Inflammatory macrophage (primary cell): ENCODE measurements around the gene POLE.

Experiments used
- DNase-seq, 2 donors: peaks; one replicate each; pipeline ENCODE4 v3.0.0-alpha.2; 2020 to 2022

POLE gene

DNA sequence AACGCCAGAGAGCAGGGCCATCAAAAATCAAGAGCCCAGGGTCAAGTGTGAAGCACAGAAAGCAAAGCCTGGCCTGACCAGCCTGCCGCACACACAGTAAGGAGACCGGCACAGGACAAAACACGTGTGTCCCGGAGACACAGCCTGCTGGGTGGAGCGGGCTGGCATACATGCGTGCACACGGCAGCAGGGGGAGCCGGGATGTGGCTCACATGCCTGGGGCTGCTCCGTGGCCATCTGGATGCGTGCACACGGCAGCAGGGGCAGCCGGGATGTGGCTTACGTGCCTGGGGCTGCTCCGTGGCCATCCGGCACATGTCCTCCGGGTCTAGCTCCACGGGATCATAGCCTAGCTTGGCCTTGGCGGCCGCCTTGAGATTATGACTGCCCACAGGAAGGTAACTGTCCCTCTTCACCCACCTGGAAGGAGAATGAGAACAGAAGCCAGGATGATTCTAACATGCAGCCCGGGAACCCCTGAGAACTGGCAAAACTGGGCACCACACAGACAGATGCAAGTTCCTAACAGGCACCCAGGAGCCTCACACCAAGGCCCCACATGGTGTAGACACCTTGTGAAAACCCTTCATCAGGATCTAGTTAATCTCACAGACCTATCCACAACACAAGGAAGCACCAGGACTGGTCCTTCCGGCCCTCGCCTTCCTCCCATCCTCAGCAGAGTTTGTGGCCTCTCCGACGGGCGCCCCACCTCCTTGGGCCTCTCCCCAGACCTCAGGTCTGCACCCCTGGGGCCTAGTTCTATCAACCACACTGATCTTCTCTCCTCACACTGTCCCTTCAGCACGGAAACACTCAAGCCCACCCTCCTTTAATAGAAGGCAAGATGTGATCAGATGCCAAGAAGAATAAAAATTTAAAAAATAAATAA lies 13.6 kb downstream of the POLE start:
- DNase-seq = no peak

DNA sequence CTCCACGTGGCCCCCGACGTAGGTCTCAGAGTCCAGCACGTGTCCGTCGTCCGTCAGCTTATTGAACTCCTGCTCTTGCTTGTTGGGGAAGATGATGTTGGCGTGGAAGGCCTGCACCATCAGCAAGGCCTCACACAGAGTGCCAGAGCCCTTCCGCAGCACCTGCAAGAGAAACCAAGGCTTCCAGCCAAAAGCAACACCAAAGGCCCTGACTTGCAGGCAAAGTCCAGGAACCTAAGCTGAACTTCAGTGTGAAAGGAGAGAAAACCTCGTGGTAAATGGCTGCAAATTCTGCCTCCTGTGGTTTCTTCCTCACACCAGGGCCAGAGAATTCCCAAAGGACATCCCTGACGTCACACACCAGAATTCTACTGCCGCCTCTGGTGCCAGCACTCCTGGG lies 14.5 kb downstream of the POLE start:
- DNase-seq = no peak

DNA sequence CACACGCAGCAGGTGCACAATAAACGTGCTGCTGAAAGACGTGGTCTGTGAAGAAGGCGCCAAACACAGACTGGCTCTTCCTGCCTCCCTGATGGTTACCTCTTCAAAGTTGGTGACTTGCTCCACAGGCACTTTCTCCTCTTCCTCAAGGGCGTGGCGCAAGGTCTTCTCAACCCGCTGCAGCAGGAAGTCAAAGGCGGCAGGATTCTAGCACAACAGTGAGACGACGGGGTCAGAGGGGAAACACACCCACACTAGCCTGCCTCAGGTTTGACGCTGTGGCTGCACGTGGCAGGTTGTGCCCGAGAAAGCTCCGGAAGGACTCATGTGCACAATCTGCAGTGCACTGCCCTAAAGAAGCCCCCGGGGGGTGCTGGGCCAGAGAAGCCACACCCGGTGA lies 15.0 kb downstream of the POLE start:
- DNase-seq = no peak

DNA sequence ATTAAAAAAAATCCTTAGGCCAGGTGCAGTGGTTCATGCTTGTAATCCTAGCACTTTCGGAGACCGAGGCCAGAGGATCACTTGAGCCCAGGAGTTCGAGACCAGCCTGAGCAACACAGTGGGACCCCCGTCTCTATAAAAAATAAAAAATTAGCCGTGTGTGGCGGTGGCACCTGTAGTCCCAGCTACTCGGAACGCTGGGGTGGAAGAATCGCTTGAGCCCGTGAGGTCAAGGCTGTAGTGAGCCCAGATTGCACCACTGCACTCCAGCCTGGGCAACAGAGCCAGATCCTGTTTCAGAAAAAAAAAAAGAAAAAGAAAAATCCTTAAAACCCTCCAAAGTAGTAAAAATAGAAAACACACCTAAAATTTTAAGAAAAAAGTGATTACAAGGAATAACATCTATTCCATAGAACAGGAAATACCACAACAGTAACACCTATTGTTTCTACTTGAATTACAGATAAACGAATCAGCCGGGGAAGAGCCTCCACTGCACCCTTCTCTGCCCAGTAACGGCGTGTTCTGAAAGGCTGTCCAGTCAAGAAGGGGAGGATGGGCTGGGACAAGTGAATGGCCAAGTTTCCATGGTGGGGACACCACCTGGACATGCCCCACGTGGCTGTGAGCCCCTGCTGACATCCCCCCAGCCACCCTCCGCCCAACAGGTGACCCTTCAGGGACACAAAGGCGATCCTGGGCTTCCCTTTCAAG lies 17.8 kb downstream of the POLE start:
- DNase-seq = no peak

DNA sequence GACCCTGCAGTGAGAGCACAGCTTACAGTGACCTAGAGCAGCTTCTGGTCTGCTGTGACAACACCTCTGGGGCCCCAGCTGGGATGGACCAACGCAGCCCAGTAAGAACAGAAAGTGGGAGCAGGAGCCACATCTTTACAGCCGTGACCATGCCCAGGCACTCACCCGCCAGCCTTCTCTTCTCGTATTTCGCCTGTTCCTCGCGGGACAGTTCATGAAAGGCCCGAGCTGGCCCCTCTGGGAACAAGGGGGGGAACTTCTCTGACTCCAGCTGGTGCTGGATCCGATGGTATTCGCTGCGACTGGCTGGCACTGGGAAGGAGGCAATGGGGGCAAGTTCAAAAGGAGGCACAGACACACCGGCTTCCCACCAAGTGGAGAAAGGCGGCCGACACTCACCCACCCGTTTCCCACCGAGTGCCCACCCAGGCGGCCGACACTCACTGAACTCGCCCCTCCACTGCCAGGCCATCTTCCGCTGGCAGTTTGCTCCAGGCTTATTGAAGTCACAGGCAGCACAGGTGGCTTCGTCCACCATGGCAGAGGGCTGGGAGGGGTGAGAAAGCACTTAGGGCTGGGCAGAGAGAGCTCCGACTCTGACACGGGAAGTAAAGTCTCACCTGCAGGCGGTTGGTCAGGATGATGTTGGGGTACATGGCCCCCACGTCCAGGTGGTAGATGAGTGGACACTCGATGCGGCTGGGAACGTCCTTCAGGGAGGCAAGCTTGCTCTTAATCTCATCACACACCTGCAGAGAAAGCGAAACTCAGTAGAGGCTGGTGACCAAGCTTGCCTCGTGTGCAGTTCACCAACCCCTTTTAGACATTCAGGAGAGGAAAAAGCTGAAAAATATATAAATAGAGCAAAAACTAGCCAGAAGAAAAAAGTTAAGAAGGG lies 18.7 kb downstream of the POLE start:
- no peak for DNase-seq

DNA sequence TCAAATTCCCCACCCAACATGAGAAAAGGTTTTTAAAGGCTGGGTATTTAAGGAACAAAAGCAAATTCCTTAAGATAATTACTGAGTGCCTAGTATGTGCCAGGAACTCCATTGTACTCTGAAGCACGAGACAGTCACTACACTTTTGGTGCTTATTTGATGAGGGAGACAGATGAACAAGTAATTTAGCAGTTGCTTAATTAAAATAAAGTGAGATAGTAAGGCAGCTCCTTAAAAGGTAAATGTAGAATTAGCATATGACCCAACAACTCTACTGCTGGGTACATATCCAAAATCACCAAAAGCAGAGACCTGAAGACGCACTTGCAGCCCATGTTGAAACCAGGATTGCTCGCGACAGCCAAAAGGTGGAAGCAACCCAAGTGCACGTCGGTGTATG lies 21.3 kb downstream of the POLE start:
- no peak for DNase-seq

DNA sequence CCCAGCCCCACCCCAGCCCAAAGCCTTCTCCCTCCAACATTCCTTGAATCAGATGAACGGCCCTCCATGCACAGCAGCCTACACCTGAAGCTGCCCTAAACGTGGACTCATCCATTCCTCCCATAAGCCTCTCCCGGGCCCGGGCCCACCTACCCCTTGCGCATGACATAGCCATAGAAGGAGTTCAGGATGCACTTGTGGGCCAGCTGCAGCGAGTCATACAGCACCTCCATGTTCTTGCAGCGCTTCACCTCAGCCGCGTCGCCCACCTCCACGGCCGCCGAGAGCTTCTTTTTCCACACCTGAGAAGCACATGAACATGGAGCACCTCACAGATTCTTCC lies 22.0 kb downstream of the POLE start:
- DNase-seq = no peak

DNA sequence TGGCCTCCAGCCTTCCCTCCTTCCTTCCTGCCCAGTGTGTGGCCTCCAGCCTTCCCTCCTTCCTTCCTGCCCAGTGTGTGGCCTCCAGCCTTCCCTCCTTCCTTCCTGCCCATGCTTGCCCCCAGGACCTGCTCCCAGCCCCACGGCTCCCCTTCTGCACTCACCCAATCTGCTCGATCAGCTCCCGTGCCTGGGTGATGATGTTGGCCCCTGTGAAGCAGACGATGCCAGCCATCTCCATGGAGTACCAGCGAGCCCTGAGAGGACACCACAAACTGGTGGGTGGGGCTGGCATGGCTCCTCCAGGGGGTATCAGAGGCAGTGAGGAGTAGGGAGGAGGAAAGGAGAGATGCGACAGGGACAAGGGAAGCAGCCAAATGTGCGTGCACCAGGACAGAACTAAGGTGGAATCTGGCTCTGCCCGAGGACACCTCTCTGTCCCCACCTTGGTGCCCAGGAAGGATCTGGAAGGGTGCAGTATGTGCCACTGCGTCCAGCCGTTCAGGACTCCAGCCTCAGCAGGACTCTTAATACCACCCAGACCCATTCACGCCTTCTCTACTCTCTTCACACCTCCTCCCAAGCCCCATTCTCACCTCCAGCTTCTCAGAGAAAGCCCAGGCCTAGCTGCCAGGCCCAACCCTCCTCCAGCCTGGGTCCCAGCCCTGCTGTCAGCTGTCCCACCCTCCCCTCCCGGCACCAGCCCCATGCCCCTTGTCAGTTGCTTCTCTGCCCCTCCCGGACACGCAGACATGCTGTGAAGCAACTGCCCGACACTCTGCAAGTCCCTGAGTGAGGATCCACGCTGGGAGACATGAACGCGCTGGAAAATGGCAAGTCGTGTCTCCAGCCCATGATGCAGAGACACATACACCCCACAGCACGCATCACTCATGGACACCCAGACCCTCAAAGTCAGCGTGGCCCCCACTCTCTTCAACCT lies 22.7 kb downstream of the POLE start:
- DNase-seq = no peak

DNA sequence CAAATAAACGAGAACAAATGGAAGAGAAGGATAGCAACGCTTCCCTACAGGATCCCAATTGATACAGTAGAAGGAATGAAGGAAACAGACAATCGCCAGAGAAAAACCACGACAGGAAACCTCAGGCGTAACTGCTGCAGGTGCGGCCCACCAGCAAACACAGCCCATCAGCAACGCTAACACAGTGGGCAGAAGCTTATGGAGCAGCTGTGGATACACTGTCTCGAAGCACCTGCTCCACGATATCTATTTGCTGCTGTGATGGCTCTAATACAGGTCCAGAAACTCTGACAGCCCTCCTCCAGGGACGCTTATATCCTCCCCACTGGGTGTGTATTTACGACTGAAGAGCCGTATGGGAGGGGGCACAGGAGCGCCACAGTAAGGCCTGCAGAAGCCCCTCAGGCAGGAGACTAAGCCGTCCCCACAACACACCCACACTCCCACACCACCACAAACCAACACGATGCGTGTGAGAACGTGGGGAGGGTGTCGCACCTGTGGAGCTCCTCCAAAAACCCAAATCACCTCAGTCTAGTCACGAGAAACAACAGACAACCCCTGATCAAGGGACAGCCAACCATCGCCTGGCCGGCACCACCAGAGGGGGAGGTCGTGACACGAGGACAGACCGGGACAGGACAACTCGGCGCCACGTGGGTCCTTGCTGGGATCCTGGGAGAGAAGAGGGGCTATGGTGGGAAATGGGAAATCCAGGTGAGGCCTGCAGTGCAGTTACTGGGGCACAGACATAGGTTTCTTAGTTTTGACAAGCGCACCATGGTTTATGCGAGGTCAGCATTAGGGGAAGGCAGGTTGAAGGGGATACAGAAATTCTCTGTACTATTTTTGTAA lies 24.0 kb downstream of the POLE start:
- DNase-seq = no peak

DNA sequence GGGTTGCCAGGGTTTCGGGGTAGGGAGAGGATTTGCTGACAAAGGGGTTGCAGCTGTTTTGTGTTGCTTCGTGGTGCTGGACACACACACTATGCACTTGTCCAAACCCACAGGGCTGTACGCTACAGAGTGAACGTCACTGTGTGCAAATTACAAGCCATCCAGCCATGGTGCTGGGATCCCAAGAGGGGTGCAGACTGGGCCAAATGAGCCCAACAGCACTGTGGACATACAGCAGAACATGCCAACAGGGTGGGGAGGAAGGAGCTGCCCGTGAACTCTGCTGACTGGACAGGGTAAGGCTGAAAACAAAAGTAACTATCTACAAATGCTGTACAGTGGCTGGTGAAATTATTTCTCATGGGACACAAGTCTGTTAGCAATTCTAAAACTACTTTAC lies 25.2 kb downstream of the POLE start:
- DNase-seq = no peak

DNA sequence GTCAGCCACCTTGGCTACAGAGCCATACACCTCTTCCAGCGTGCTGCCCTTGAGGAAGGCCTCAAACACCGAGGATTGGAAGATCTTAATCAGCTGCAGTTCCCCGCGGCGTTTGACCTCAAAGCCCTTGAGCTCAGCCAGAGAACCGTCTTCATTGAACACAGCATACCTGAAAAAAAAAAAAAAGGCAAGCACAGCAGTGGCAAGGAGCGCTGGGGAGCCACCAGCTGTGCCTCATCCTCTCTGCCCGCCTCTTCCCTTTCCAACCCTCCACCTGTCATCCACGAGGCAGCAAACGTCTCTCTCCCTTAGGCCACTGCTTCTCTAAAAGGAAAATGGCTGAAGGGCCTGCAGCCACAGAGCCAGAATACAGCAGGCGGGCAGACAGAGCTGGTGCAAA lies 26.1 kb downstream of the POLE start:
- no peak for DNase-seq

DNA sequence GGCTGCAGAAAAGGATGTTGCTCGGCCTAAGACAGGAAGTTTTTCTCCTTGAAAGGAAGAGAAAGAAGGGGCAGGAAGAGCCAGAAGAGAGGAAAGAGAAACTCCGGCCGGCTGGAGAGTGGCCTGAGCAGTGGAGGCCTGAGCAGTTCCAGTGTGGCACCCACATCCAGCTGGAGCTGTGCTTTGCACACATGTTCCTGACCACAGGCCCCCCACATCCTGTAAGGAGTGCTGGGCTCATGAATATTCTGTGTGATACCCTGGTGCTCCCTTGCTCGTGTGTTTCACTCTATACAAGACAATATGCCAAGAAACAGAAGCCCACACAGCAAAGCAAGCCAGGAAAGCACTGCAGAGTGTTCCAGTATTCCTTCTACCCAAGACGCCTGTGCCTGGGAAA lies 27.1 kb downstream of the POLE start:
- DNase-seq = no peak

DNA sequence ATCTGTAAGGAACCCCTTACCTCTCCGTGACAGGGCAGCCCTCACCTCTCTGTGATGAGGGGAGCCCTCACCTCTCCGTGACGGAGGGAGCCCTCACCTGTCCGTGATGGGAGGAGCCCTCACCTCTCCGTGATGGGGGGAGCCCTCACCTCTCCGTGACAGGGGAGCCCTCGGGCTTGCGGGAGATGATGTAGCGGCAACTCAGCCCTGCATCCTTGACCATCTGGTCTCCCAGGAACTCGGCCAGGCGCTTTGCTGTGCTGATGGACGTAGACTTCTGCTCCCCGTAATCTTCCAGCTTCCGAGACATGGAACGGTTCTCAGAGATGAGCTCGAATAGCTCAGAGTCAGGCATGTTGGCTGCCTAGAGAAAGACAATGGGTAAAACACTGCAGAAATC lies 28.0 kb downstream of the POLE start:
- no peak for DNase-seq

DNA sequence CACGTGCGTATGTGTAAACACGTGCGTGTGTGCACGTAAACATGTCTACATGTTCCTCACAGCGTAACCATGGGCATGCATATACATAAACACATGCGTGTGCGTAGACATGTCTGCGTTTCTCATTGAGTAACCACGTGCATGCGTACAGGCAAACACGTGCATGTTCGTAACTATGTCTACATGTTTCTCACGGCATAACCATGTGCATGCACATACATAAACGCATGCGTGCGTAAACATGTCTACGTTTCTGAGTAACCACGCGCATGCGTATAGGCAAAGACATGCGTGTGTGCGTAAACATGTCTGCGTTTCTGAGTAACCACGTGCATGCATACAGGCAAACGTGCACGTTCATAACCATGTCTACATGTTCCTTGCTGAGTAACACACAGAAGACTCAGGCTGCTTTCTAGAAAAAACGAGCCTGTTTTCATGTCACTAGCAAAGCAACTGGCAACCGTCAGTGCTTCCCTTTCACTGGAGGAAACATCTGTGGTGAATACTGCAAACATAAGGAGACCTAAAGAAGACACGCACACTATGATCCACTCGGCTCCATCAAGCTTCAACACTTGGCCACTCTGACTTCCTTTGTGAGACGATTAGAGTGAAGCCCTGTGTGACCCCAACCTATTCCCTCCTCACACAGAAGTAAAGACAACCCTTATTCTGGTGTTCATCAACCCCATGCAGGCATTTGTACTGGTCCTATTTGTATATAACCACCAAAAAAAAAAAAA lies 28.8 kb downstream of the POLE start:
- no peak for DNase-seq

DNA sequence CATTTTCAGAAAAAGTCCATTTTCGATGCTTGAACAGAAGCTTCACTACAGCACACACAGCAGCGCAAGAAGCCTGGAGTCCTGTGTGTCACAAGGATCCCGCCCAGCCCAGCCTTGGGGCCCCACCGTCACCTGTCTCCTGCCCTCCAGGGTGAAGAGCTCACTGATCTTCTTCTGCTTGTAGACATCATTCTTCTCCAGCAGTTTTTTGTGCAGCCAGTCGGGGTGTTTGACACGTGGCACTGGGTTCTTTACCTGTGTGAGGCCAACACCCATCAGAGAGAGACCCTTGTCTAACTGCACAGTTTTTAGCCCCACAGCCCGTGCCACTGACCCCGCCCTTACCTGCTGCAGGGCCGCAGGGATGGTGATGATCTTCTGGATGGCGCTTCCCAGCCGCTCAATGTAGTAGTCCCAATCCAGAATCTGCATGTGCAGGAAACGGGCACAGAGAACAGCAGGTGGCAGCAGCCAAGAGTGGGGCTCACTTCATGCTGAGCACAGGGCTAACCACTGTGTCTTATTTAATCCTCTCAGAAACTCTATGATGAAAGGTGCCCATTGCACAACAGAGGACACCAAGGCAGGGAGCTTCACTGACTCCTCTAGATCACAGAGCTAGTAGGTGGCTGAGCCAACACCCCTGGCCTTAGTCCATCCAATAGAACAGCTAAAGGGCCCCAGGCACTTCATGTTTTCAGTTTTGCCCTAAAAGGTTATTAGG lies 30.0 kb downstream of the POLE start:
- peak; percentile 19 for DNase-seq

DNA sequence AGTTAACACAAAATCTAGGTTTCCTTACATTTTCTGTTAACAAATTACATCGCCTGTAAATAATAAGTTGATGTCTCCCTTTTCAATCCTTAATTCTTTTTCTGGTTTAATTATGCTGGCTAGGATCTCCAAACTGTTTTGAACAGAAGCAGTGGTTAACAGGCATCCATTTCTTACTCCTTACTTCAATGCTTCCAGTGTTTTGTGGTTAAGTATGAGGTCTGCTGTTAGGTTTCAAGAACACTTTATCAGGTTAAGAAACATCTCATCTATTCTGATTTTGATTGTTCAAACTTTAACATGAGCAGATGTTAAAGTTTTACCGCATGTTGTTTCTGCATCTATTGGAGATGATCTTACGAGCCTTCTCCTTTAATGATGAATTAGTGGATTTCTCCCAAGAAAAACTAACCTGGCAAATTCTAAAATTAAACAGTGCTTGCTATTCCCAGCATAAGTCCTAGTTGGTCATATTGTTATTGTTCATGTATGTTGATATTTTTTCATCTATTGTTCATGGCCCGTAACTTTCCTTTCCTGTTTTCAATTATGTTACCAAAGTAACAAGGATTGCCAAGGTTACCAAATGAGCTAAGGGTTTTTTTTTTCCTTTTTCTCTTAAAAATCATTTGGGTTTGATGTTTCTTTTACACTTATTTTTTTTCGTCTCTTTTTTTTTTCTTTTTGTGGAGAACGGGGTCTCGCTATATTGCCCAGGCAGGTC lies 33.4 kb downstream of the POLE start:
- no peak for DNase-seq

DNA sequence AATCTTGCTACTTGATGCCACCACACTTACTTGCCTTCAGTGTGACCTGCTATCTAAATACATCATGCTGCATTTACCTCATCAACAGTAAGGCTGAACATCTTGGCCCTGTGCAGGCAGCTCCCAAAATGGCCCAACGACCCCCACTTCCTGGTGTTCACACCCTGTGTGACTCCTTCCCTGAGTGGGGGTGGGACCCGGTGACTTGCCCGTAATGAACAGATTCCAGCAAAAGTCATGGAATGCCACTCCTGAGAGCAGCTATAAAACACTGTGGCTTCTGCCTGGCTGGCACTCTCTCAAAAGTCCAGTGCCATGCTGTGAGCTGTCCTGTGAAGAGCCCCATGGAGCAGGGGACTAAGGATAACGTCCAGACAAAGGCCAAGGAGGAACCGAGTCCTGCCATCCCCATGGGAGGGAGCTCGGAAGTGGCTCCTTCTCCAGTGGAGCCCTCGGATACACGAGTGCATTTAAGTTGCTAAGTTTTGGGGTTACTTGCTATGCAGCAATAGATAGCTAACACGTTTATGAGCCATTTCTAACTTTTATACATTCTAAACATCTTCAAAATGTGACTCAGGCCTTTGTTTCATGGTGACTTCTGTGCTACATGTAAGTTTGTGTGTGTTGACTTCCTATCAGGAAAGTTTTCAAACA lies 35.6 kb downstream of the POLE start:
- DNase-seq = no peak

DNA sequence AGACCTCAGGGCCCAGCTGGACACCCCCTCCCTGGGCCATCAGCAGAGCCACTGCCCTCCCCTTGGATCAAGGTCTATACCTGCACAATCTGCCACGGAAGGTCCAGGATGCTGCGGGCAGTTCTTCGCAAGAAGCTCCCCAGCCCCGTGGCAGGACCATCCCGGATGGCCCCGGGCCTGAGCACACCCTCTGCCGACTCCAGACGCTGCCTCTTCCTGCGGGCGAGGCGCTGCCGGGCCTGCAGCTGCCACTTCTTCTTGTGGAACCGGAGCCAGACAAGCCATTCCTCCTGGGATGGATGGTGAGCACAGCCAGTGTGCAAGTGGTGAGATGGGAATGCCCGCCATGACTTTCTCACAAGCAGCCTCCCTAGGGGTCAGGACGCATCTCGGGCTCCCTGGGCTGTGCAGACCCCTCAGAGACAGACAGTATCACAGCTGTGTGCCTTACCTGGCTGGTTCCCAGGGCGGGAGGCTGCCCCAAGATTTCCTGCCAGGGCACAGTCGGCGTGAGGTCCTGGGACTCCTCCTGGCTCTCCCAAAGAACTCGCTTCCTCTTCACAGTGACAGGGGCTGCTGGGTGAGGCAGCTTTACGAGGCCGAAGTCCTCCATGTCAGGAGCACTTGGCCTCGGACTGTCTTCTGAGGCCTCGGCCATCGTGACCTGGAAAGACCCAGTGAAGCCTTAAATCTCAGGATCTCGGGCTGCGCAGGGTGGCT lies 37.8 kb downstream of the POLE start:
- DNase-seq = no peak
